CD4-positive, alpha-beta T cell (primary cell): ENCODE results near the gene AFAP1L1. TPM values are rescaled to one million over a fixed set of nuclear protein-coding genes. Genes with fewer than 3 reads are reported as not detected.

Experiments
- ATAC-seq: fragments of 200-7000 bp; cut with Tn5 transposase; one replicate; pipeline ENCODE4 v1.10.0; 2022; ENCODE audit warnings: mild to moderate bottlenecking; ENCODE audit not compliant: poor library complexity
- CTCF ChIA-PET: fragments of 350-600 bp; sonication (Branson Sonifier 250); formaldehyde crosslinking; loops from one replicate; lab custom pipeline; 2021; ENCODE audit warnings: antibody characterized with exemption, inconsistent platforms; lab: Charles Lee
- POLR2A ChIA-PET: fragments of 350-600 bp; sonication (Branson Sonifier 250); formaldehyde crosslinking; loops from one replicate; lab custom pipeline; 2021; ENCODE audit warnings: antibody characterized with exemption, inconsistent platforms; lab: Charles Lee
- DNase-seq, 14 experiments: peaks; one replicate each; pipeline ENCODE4 v3.0.0-alpha.2; 2013 to 2020; ENCODE audit warnings: mixed read lengths in 2 of 14
- H3K27ac ChIP-seq, 2 donors: one replicate each; pipeline versions ENCODE4 v1.5.1 to v1.7.0; 2013; ENCODE audit warnings: low read length in 2 of 2, low read depth in 1 of 2, mild to moderate bottlenecking in 1 of 2
- H3K27me3 ChIP-seq, 2 experiments: 1 replicate in 1 of 2; 2 replicates in 1 of 2; pipeline versions ENCODE4 v1.6.1 to v1.7.0; 2013; ENCODE audit warnings: low read length in 2 of 2, control low read depth in 1 of 2, mild to moderate bottlenecking in 1 of 2, moderate library complexity in 1 of 2; ENCODE audit not compliant: insufficient read depth in 2 of 2, control insufficient read depth in 1 of 2
- H3K36me3 ChIP-seq: one replicate; pipeline ENCODE4 v1.6.1; 2013; ENCODE audit warnings: low read length, control low read depth; ENCODE audit not compliant: insufficient read depth
- H3K4me1 ChIP-seq: one replicate; pipeline ENCODE4 v1.6.1; 2013; ENCODE audit warnings: low read length, control low read depth; ENCODE audit not compliant: insufficient read depth
- H3K4me3 ChIP-seq: one replicate; pipeline ENCODE4 v1.5.1; 2013; ENCODE audit warnings: mild to moderate bottlenecking, low read length, moderate library complexity
- H3K9me3 ChIP-seq, 2 experiments: 1 replicate in 1 of 2; 2 replicates in 1 of 2; pipeline versions ENCODE4 v1.6.1 to v1.7.0; 2013; ENCODE audit warnings: low read length in 2 of 2, mild to moderate bottlenecking in 2 of 2, control low read depth in 1 of 2, moderate library complexity in 1 of 2; ENCODE audit not compliant: control insufficient read depth in 1 of 2, insufficient read depth in 1 of 2
- H3K27ac Mint-ChIP-seq: one replicate; pipeline ENCODE4 v1.8.0; 2020; ENCODE audit warnings: mixed read lengths
- H3K27me3 Mint-ChIP-seq: one replicate; pipeline ENCODE4 v1.8.0; 2021; ENCODE audit warnings: mixed read lengths
- H3K36me3 Mint-ChIP-seq: one replicate; pipeline ENCODE4 v1.8.0; 2021; ENCODE audit warnings: low read depth, mixed read lengths
- H3K4me1 Mint-ChIP-seq: one replicate; pipeline ENCODE4 v1.8.0; 2021; ENCODE audit warnings: low read depth, mixed read lengths
- H3K4me3 Mint-ChIP-seq: one replicate; pipeline ENCODE4 v1.8.0; 2020; ENCODE audit warnings: mild to moderate bottlenecking, mixed read lengths
- H3K9me3 Mint-ChIP-seq: one replicate; pipeline ENCODE4 v1.8.0; 2020; ENCODE audit warnings: mixed read lengths
- intact Hi-C, 2 experiments: fragments of 100-400 bp; cut with DNase I in 1 of 2; cut with micrococcal nuclease in 1 of 2; formaldehyde crosslinking; loops; one replicate each; pipeline versions ENCODE4 v1.15.1 to v1.9.0; 2023 to 2025; cut with DNase I, micrococcal nuclease
- total RNA-seq, 174 experiments: library from RNA in 2 of 174; stranded (reverse) in 2 of 174; gene quantifications; one replicate each; pipeline ENCODE4 v1.2.3 and lab custom pipeline; 2021 to 2026
- TF ChIP-seq, protein P1 (sequence below): fragments of 200-600 bp; IDR thresholded peaks from one replicate; pipeline ENCODE4 v1.8.0; 2022; ENCODE audit warnings: antibody characterized with exemption, mild to moderate bottlenecking

The AFAP1L1 gene
- total RNA-seq, 2 experiments from 2014 or later: 0.47 to 0.56 TPM

DNA sequence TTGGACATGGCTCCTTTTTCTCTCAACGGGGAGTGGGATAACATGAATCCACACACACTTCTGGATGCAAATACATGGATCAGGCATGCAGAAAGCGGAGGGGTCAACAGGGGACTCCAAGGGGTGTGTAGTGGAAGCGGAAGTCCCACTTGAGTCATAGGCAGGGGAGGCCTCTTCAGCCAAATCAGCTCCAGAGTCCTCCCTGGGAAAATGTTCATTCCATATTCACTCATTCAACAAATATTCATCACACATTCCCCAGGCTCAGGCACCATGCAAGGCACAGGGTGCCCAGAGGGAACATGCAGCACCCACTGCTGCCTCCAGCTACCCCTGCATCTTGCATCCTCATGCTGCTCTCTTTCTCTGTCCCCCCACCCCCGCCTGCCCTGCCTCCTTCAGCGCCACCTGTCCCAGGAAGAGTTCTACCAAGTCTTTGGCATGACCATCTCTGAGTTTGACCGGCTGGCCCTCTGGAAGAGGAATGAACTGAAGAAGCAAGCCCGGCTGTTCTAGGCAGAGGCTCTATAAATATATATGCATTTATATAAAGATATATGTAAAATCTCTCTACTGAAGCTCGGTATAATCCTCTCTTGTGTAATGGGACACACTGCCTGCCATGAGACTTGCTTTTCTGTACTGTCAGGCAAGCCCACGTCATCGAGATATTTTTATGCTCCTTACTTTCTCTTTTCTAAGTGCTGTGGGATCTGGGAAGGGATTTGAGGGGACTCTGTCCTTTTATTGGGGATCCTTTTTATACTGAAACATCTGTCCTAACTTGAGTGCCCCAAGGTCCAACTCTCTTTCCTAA lies 13.6 kb upstream of the AFAP1L1 start:
- Mint-ChIP-seq H3K4me1 (no peaks in the 10 kb centered on the region), H3K27ac (no peak overlapping the region), H3K4me3 (no peak overlapping the region), H3K27me3 (no peaks in the 10 kb centered on the region), H3K9me3 (no peaks in the 10 kb centered on the region), H3K36me3 (no peaks in the 10 kb centered on the region)
- TF ChIP-seq, protein P1, sequence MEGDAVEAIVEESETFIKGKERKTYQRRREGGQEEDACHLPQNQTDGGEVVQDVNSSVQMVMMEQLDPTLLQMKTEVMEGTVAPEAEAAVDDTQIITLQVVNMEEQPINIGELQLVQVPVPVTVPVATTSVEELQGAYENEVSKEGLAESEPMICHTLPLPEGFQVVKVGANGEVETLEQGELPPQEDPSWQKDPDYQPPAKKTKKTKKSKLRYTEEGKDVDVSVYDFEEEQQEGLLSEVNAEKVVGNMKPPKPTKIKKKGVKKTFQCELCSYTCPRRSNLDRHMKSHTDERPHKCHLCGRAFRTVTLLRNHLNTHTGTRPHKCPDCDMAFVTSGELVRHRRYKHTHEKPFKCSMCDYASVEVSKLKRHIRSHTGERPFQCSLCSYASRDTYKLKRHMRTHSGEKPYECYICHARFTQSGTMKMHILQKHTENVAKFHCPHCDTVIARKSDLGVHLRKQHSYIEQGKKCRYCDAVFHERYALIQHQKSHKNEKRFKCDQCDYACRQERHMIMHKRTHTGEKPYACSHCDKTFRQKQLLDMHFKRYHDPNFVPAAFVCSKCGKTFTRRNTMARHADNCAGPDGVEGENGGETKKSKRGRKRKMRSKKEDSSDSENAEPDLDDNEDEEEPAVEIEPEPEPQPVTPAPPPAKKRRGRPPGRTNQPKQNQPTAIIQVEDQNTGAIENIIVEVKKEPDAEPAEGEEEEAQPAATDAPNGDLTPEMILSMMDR: no peak
- CTCF ChIA-PET: no interaction called here
- no peak for ATAC-seq
- Histone ChIP-seq H3K4me1 (no peaks in the 10 kb centered on the region), H3K36me3 (no peaks in the 10 kb centered on the region), H3K27me3 (peaks cover 0 to 2% of the 10 kb centered on the region in 2 experiments), H3K9me3 (no peaks in the 10 kb centered on the region), H3K27ac (no peak overlapping the region), H3K4me3 (no peak overlapping the region)
- POLR2A ChIA-PET: interaction anchor here (1.2 kb wide), 1 partner anchor 18 kb away, joined by 7 read pairs; no protein-coding TSS in a partner anchor
- DNase-seq: no peak
- intact Hi-C loops: no loop called here

DNA sequence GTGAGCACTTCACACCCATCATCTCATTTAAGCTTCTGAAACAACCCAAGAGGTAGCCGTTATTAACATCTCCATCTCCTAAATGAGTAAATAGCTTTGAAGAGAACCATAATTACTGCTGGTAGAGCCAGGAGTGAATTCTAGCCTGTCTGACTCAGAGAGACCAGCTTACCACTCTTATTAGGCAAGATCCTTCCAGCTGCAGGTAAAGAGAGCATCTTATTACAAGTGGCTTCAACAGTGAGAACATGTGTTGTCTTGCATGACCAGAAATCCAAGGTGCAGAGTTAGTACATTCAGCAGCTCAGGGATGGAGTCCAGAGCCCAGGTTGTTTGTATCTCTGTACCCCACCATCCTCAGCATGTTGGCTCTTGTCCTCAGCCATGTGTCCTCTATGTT lies 10.9 kb upstream of the AFAP1L1 start:
- ATAC-seq (no peak), DNase-seq (no peak)
- H3K4me3 Mint-ChIP-seq: no peak overlapping the region
- intact Hi-C loops: loop anchor here in 1 of 2 experiments (10.0 kb wide), 3 partner anchors 66 to 816 kb away; partner anchors contain the start of gene ADRB2
- CTCF ChIA-PET: no interaction called here
- TF ChIP-seq, protein P1: no peak
- H3K27me3 Mint-ChIP-seq: no peaks in the 10 kb centered on the region
- Histone ChIP-seq H3K4me3 (no peak overlapping the region), H3K4me1 (peaks cover 8% of the 10 kb centered on the region), H3K27ac (no peak overlapping the region), H3K27me3 (peaks cover 0 to 2% of the 10 kb centered on the region in 2 experiments), H3K36me3 (no peaks in the 10 kb centered on the region), H3K9me3 (no peaks in the 10 kb centered on the region)
- H3K9me3 Mint-ChIP-seq: no peaks in the 10 kb centered on the region
- H3K4me1 Mint-ChIP-seq: peaks cover 9% of the 10 kb centered on the region
- H3K36me3 Mint-ChIP-seq: no peaks in the 10 kb centered on the region
- no peak overlapping the region for H3K27ac Mint-ChIP-seq
- POLR2A ChIA-PET: interaction anchor here (2.0 kb wide), 1 partner anchor 20 kb away, joined by 5 read pairs; no protein-coding TSS in a partner anchor

DNA sequence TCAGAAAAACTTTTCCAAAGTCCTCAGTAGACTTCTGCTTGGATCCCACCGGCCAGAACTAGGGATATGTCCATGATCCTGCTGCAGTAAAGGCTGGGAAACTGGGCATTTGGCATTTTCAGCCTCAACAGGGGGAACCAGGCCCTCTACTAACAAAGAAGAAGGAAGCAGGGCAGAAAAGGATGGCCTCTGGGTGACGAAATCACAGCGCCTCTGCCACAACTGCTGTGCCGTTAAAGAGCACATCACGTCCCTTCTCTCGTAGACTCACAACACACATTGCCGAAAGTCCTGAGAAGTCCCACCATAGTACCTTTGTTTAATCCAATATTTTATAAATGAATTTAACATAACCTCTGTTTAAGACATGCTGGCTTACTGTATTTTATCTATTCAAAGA lies 10.4 kb upstream of the AFAP1L1 start:
- H3K27me3 ChIP-seq: peaks cover 0 to 2% of the 10 kb centered on the region in 2 experiments
- Mint-ChIP-seq H3K4me1 (peaks cover 9% of the 10 kb centered on the region), H3K4me3 (no peak overlapping the region), H3K27ac (no peak overlapping the region), H3K36me3 (no peaks in the 10 kb centered on the region), H3K9me3 (no peaks in the 10 kb centered on the region), H3K27me3 (no peaks in the 10 kb centered on the region)
- H3K4me1 ChIP-seq: peaks cover 8% of the 10 kb centered on the region
- ChIA-PET CTCF (no interaction called here), POLR2A (interaction anchor here (2.0 kb wide), 1 partner anchor 21 kb away, joined by 5 read pairs; no protein-coding TSS in a partner anchor)
- ATAC-seq (no peak), DNase-seq (no peak)
- H3K9me3 ChIP-seq: no peaks in the 10 kb centered on the region
- H3K36me3 ChIP-seq: no peaks in the 10 kb centered on the region
- TF ChIP-seq, protein P1: no peak
- intact Hi-C loops: loop anchor here in 1 of 2 experiments (10.0 kb wide), 3 partner anchors 66 to 816 kb away; partner anchors contain the start of gene ADRB2
- H3K4me3 ChIP-seq: no peak overlapping the region
- H3K27ac ChIP-seq: no peak overlapping the region
